Effector CD4-positive, alpha-beta T cell (primary cell): Measurements from ENCODE around the gene NTSR1.

Source experiments
- DNase-seq: peaks from one replicate; pipeline ENCODE4 v3.0.0-alpha.2; 2020

NTSR1 gene

GRCh38 chr20:62792182-62792939 lies 83.7 kb downstream of the NTSR1 start:
- no peak for DNase-seq

GRCh38 chr20:62792940-62793756 lies 84.5 kb downstream of the NTSR1 start:
- DNase-seq = no peak

DNA sequence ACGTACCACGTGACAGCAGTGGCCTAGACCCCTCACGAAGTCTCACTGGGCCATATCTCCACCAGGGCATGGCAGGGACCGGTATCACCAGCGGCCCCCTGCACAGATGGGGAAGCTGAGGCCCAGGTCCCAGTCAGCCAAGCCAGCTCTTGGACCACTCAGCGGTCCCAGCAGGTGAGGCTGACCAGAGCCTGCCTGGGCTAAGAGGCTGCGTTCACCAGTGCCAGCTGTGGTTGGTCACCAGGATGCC lies 85.0 kb downstream of the NTSR1 start:
- no peak for DNase-seq

GRCh38 chr20:62794007-62794724 lies 85.5 kb downstream of the NTSR1 start:
- peak; percentile 84 for DNase-seq

- DNase-seq = peak; percentile 53
Observed at GRCh38 chr20:62795023-62795761, 86.6 kb downstream of the NTSR1 start.

- DNase-seq = no peak
Observed at GRCh38 chr20:62796699-62797491, 88.3 kb downstream of the NTSR1 start.

- no peak for DNase-seq
Observed at GRCh38 chr20:62797671-62798532, 89.3 kb downstream of the NTSR1 start.

GRCh38 chr20:62799036-62799435 lies 90.4 kb downstream of the NTSR1 start:
- no peak for DNase-seq

DNA sequence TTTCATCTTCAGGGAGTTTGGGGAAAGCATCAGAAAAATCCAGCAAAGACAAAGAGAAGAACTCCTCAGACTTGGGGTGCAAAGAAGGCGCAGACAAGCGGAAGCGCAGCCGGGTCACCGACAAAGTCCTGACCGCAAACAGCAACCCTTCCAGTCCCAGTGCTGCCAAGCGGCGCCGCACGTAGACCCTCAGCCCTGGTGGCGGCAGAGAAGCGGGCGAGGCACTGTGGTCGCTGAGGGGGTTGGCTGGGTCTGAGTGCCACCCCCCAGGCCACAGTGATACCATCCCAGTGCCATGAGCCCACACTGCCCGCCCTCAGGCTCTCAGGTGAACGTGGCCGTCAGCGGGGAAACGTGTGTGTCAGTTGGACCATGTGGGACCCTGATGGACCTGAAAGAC lies 90.8 kb downstream of the NTSR1 start:
- no peak for DNase-seq

GRCh38 chr20:62799873-62800272 lies 91.2 kb downstream of the NTSR1 start:
- no peak for DNase-seq

DNA sequence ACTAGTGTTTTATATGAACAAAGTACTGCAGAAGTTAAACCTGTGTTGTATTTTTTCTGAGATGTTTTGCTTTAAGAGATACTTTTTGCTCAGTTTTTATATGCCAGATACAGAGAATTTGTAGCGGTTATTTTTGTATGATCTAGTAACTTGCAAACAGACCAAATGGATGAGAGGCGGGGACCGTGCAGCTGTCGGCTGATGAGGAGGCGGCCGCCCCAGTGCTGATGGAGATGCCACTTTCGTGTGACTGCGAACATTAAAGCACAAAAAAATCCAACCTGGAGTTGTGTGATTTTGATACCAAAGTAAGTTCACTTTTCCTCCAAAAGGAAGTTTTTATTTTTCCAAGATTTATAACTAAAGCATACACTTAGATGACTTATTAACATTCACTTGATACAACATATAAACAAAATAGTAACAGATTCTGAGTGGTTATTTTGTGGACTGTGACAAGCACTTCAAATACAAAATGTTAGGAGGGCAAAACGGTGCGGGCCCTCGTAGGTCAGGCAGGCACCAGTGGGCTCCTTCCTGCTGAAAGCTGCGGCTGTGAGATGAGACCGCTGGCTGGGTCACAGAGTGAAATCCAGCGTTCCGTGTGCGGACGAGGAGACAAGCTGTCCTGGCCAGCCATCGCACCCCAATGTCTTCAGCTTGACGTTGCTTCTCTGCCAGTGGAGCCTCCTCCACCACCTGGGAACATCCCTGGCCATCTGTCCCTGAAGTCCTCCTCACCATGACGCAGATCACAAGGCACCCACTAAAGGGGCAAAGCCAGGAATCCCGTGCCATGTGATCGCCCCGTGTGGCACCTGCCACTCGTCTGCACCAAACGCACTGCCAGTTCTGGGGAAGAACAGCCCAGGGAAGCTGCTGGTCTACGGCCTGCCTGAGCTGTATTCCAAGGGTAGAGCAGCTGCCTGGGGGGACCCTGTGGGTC lies 92.0 kb downstream of the NTSR1 start:
- DNase-seq = no peak

- no peak for DNase-seq
Observed at GRCh38 chr20:62801284-62802010, 92.8 kb downstream of the NTSR1 start.

DNA sequence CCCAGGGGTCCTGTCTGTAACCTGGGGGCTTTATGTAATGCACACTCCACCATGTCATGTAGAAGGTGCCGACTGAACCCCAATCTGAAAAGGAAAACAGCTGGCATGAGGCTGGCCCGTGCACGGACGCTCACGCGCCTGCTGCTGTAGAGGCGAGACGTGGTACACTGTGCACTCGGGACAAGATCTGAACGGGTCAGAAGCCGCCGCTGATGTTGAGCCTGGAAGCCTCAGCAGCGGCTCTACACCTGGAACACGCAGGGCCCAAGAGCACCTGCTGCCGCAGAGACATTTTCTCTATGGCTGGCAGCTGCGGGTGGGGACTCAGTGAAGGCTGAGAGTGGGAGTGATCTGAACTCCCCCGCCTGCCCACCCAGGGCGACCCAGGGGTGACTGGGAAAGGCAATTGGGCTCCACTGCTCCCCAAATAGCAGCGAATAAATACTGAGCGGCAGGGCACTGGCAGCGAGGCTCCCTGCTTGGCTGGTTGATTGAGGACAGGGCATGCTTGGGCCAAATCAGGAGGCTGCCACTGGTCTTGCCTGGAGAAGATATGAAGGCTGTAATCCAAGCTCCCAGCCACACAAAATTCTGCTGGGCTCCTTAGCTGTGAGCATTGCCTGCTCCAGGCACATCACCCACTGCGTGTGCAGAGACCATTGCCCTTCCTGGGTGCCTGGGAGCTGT lies 93.5 kb downstream of the NTSR1 start:
- no peak for DNase-seq

GRCh38 chr20:62804021-62804626 lies 95.5 kb downstream of the NTSR1 start:
- no peak for DNase-seq

GRCh38 chr20:62804627-62805154 lies 96.1 kb downstream of the NTSR1 start, which contains the start of gene OGFR:
OGFR (plus strand) TSS chr20:62804835; CDS start chr20:62804860, 25 bp downstream.
- DNase-seq = peak; percentile 67

GRCh38 chr20:62805155-62805710 lies 96.6 kb downstream of the NTSR1 start:
- DNase-seq = no peak

DNA sequence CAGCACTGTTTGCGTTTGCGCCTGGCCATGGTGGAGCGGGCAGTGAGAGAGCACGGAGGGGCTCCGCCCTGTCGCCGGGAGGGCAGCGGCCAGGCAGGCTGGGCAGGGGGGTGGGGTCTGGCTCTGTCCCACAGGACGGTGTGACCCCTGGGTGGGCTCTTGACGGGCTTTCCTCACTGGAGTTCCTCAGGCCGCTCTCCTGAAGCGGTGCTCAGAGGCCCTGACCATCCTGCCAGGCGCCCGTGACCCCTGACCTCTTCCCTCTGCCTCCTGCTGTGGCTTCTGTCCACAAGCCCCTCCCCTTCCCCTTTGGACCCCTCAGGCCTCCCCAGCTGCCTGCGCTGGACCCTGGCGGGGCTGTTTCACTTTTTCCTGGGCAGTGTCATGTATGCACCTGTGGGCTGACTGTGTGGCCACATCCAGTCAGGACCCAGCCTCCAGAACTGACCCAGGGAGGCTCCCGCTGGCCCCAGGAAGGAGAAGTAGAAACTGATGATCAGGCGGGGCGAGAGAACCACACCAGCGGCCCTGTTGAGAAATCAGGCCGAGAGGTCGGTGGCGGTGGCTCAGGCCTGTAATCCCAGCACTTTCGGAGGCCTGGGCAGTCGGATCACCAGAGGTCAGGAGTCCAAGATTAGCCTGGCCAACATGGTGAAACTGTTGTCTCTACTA lies 97.2 kb downstream of the NTSR1 start:
- no peak for DNase-seq
